MCF 10A (cell line): ENCODE measurements around the gene CHST7. TPM values are rescaled to one million over a fixed set of nuclear protein-coding genes. Genes with fewer than 3 reads are reported as not detected.

Source experiments
- BruUV-seq: library from RNA; stranded (reverse); fragments of 400-500 nt; replicated peaks from 2 replicates; lab custom pipeline; 2021; lab: Mats Ljungman, UMichigan
- CTCF ChIA-PET: fragments of 300-600 bp; sonication (Branson Sonifier 250); formaldehyde crosslinking; extraction: SDS; loops from one replicate; lab custom pipeline; 2021; ENCODE audit warnings: antibody characterized with exemption, inconsistent platforms; lab: Yijun Ruan, JAX
- POLR2A ChIA-PET: fragments of 300-600, 350-650 bp; sonication (Branson Sonifier 250); formaldehyde crosslinking; extraction: SDS; loops from one replicate; lab custom pipeline; 2020; ENCODE audit warnings: antibody characterized with exemption, inconsistent platforms; lab: Yijun Ruan, JAX
- DNase-seq: peaks from one replicate; pipeline ENCODE4 v3.0.0-alpha.2; 2018; ENCODE audit not compliant: unreplicated experiment
- H3K27ac Mint-ChIP-seq: one replicate; pipeline ENCODE4 v1.8.0; 2022; ENCODE audit warnings: mild to moderate bottlenecking, low read depth, mixed read lengths; ENCODE audit not compliant: unreplicated experiment
- H3K27me3 Mint-ChIP-seq: one replicate; pipeline ENCODE4 v1.8.0; 2022; ENCODE audit warnings: mixed read lengths; ENCODE audit not compliant: insufficient read depth, unreplicated experiment
- H3K36me3 Mint-ChIP-seq: one replicate; pipeline ENCODE4 v1.8.0; 2022; ENCODE audit warnings: mild to moderate bottlenecking, moderate library complexity, mixed read lengths; ENCODE audit not compliant: insufficient read depth, unreplicated experiment
- H3K4me1 Mint-ChIP-seq: one replicate; pipeline ENCODE4 v1.8.0; 2022; ENCODE audit warnings: mixed read lengths; ENCODE audit not compliant: insufficient read depth, unreplicated experiment
- H3K4me3 Mint-ChIP-seq: one replicate; pipeline ENCODE4 v1.8.0; 2022; ENCODE audit warnings: mild to moderate bottlenecking, moderate library complexity, mixed read lengths; ENCODE audit not compliant: unreplicated experiment
- H3K9me3 Mint-ChIP-seq: one replicate; pipeline ENCODE4 v1.8.0; 2022; ENCODE audit warnings: mixed read lengths; ENCODE audit not compliant: unreplicated experiment
- intact Hi-C: fragments of 100-400 bp; cut with micrococcal nuclease; formaldehyde crosslinking; loops from 2 replicates; pipeline ENCODE4 v1.14.1; 2022
- total RNA-seq: library from RNA; stranded (reverse); gene quantifications from 2 replicates; pipeline ENCODE4 v1.2.3, GENCODE V29; 2022
- TF ChIP-seq, protein P1 (sequence below): fragments of 200-600 bp; IDR thresholded peaks from one replicate; pipeline ENCODE4 v1.8.0; 2022; ENCODE audit warnings: antibody characterized with exemption, mild to moderate bottlenecking; ENCODE audit not compliant: unreplicated experiment

CHST7 gene
- total RNA-seq, 1 experiment from 2014 or later: 1.6 TPM

DNA sequence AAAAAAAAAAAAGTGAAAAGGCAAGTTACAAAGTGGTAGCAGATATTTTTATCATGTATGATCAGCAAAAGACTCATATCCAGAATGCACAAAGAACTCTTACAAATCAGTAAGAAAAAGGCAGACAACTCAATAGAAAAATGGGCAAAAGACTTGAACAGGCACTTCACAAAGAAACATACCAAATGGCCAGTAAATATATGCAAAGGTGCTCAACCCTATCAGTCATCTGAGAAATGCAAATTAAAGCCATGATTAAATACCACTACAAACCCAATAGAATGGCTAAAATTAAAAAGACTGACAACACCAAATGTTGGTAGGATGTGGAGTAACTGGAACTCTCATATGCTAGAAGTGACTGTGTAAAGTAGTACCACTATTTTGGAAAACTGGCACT, 45.4 kb downstream of the CHST7 start:
- Mint-ChIP-seq H3K27me3 (peaks cover 65% of the 10 kb centered on the region), H3K9me3 (no peaks in the 10 kb centered on the region), H3K4me1 (no peaks in the 10 kb centered on the region), H3K4me3 (no peak overlapping the region), H3K36me3 (peaks cover 25% of the 10 kb centered on the region), H3K27ac (no peak overlapping the region)
- no peak for DNase-seq
- intact Hi-C loops: no loop called here
- ChIA-PET POLR2A (no interaction called here), CTCF (interaction anchor here (0.6 kb wide), 1 partner anchor 1418 kb away, joined by 3 read pairs; the partner anchor contains the start of gene DIPK2B)
- BruUV-seq: no TSS peak
- TF ChIP-seq, protein P1, sequence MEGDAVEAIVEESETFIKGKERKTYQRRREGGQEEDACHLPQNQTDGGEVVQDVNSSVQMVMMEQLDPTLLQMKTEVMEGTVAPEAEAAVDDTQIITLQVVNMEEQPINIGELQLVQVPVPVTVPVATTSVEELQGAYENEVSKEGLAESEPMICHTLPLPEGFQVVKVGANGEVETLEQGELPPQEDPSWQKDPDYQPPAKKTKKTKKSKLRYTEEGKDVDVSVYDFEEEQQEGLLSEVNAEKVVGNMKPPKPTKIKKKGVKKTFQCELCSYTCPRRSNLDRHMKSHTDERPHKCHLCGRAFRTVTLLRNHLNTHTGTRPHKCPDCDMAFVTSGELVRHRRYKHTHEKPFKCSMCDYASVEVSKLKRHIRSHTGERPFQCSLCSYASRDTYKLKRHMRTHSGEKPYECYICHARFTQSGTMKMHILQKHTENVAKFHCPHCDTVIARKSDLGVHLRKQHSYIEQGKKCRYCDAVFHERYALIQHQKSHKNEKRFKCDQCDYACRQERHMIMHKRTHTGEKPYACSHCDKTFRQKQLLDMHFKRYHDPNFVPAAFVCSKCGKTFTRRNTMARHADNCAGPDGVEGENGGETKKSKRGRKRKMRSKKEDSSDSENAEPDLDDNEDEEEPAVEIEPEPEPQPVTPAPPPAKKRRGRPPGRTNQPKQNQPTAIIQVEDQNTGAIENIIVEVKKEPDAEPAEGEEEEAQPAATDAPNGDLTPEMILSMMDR: no peak

DNA sequence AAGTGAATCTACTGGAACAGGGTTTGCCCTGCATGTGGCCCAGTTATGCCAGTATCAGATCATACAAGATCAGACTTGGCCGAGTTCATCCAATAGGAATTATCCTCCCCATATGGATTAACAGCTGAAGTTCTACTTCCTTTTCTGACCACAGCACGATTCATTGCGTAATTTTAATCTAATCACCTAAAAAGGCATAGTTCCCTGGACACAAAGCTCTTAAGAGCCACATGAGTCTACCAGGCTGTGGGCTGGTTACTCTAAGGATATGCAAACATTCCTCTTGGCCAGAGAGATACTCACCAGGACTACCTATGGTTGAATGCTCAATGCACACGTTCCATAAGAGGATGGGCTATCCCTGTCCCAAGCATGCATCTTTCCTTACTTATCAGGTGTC, 46.9 kb downstream of the CHST7 start:
- no peaks in the 10 kb centered on the region for H3K9me3 Mint-ChIP-seq
- BruUV-seq: no TSS peak
- ChIA-PET POLR2A (no interaction called here), CTCF (interaction anchor here (0.6 kb wide), 1 partner anchor 32 kb away, joined by 3 read pairs; no protein-coding TSS in a partner anchor)
- H3K4me1 Mint-ChIP-seq: no peaks in the 10 kb centered on the region
- intact Hi-C loops: no loop called here
- DNase-seq: no peak
- H3K27me3 Mint-ChIP-seq: peaks cover 52% of the 10 kb centered on the region
- H3K36me3 Mint-ChIP-seq: peaks cover 27% of the 10 kb centered on the region
- no peak overlapping the region for H3K27ac Mint-ChIP-seq
- TF ChIP-seq, protein P1: no peak
- no peak overlapping the region for H3K4me3 Mint-ChIP-seq

- intact Hi-C loops: no loop called here
- CTCF ChIA-PET: interaction anchor here (0.6 kb wide), 1 partner anchor 468 kb away, joined by 5 read pairs; no protein-coding TSS in a partner anchor
- Mint-ChIP-seq H3K4me1 (no peaks in the 10 kb centered on the region), H3K4me3 (no peak overlapping the region), H3K27ac (no peak overlapping the region), H3K36me3 (peaks cover 34% of the 10 kb centered on the region), H3K27me3 (peaks cover 46% of the 10 kb centered on the region), H3K9me3 (no peaks in the 10 kb centered on the region)
- BruUV-seq: no TSS peak
- no peak for DNase-seq
- POLR2A ChIA-PET: no interaction called here
- TF ChIP-seq, protein P1: no peak
Measured at GRCh38 chrX:46621572-46621971, 48.0 kb downstream of the CHST7 start.

DNA sequence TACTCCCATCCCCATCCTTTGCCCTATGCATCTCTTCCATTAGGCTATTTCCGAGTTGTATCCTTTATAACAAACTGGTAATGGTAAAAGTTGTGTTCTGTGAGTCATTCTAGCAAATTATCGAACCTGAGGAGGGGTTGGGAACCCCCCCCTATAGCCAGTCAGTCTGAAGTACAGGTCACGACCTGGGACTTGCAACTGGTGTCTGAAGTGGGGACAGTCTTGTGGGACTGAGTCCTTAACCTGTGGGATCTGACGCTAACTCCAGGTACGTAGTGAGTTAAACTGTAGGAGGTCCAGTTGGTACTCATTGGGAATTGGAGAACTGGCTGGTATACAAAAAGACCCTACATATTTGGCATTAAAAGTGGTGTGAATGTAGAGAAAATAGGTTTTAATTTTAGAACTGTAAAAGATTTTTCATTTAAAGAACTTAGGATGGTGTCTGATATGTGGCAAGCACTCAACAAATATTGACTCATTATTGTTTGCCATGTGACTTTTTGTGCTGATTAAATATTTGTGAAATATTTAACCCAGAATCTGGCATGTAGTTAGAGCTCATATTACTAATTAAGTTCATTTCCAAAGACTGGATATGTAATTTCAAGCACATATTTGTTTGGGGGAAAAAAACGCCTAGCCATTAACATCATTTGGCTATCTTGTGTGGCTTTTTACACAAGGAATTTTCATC, 50.7 kb downstream of the CHST7 start:
- Mint-ChIP-seq H3K27ac (no peak overlapping the region), H3K4me3 (no peak overlapping the region), H3K27me3 (peaks cover 58% of the 10 kb centered on the region), H3K36me3 (peaks cover 19% of the 10 kb centered on the region), H3K9me3 (no peaks in the 10 kb centered on the region), H3K4me1 (no peaks in the 10 kb centered on the region)
- POLR2A ChIA-PET: no interaction called here
- BruUV-seq: no TSS peak
- CTCF ChIA-PET: interaction anchor here (0.6 to 0.7 kb wide), 3 partner anchors 26 to 419 kb away, joined by 3 read pairs; no protein-coding TSS in a partner anchor
- TF ChIP-seq, protein P1: no peak
- intact Hi-C loops: no loop called here
- no peak for DNase-seq
